Frontal cortex (tissue), 4 donors: ENCODE measurements around the gene ZNF93. TPM values are rescaled to one million over a fixed set of nuclear protein-coding genes. Genes with fewer than 3 reads are reported as not detected.
"Not testable (repeated sequence)": the region's sequence is repeated elsewhere in the genome, so short reads cannot be mapped to it uniquely, and the experiment has no call there.

Experiments
- DNase-seq, 2 donors: peaks; one replicate each; pipeline ENCODE4 v3.0.0; 2012; ENCODE audit warnings: low spot score in 2 of 2
- FAIRE-seq: peaks from 2 replicates; lab custom pipeline; 2012; peaks lifted over from hg19 to GRCh38; lab: Jason Lieb, UNC
- total RNA-seq: library from RNA; depleted of rRNA; stranded (reverse); fragments of >200 nt; gene quantifications from one replicate; pipeline ENCODE4 v1.2.3, GENCODE V29; 2014
- donor health status: control.
- donor health status: control.
- donor health status: control.

The ZNF93 gene
- total RNA-seq, 1 donor from 2014 or later: 27.3 TPM

DNA sequence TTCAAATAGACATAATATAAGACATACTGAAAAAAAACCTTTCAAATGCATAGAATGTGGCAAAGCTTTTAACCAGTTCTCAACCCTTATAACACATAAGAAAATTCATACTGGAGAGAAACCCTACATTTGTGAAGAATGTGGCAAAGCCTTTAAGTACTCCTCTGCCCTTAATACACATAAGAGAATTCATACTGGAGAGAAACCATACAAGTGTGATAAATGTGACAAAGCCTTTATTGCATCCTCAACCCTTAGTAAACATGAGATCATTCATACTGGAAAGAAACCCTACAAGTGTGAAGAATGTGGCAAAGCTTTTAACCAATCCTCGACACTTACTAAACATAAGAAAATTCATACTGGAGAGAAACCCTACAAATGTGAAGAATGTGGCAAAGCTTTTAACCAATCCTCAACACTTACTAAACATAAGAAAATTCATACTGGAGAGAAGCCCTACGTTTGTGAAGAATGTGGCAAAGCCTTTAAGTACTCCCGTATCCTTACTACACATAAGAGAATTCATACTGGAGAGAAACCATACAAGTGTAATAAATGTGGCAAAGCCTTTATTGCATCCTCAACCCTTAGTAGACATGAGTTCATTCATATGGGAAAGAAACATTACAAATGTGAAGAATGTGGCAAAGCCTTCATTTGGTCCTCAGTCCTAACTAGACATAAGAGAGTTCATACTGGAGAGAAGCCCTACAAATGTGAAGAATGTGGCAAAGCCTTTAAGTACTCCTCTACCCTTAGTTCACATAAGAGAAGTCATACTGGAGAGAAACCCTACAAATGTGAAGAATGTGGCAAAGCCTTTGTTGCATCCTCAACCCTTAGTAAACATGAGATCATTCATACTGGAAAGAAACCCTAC is 32.9 kb downstream of the ZNF93 start:
- FAIRE-seq: not testable (repeated sequence)

DNA sequence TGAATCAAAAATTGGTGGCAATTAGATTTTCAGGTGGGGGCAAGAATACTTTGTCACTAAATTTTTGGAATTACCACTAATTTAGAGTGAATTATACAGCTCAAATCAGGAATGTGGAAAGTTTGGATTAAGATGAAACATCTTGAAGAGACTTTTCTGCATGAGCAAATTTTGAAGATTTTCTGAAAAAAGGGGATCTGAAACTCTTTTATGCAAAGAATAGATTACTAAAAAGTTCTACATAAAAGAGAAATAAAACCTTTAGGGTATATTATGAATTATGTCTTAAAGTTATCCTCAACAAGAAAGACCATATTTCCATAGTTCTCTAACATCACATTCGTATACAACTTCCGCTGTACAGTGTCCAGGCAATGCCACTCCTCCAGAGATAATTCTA is 36.7 kb downstream of the ZNF93 start:
- DNase-seq (no peak), FAIRE-seq (no peak)

More for the DNA sequence above, 32.9 kb downstream of the ZNF93 start:
- not testable (repeated sequence) for DNase-seq

GRCh38 chr19:19938449-19938848 is 37.7 kb downstream of the ZNF93 start:
- no peak for FAIRE-seq
- DNase-seq: no peak

GRCh38 chr19:19943848-19944582 is 43.3 kb downstream of the ZNF93 start:
- no peak for DNase-seq
- FAIRE-seq: no peak

GRCh38 chr19:19944583-19944880 is 43.8 kb downstream of the ZNF93 start:
- FAIRE-seq (no peak), DNase-seq (no peak)

GRCh38 chr19:19946226-19946625 is 45.5 kb downstream of the ZNF93 start:
- DNase-seq (no peak), FAIRE-seq (no peak)

DNA sequence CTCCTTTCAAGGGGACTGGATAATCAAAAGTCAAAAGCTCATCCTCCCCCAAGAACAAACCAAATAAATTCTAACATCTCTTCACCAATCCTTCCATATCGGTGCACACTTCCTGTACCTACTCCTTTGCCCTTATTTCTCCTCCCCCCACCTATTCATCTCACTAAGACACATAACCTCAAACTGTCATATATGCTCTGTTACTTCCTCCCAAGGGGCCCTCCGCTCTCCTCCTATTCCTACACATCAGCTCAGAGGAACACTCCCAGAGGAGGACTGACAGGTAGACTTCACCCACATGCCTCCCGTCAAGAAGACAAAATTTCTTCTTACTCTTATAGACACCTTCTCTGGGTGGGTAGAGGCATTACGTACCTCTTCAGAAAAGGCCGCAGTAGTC is 48.1 kb downstream of the ZNF93 start:
- no peak for FAIRE-seq

DNA sequence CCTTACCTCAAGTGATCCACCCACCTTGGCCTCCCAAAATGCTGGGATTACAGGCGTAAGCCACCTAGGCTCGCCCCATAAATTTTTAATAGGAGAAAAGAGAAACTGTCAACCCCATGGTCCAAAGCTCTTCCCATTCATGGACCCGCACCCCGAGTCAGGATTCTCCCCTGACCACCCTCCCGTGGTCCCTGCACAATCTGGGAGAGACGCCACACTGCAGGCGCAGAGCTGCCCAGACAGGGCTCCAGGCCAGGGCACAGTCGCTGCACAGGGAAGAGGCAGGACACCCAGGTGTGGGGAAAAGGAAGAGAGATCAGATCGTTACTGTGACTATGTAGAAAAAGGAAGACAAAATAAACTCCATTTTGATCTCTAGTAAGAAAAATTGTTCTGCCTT is 54.5 kb downstream of the ZNF93 start:
- DNase-seq (no peak), FAIRE-seq (no peak)

More for the DNA sequence above, 48.1 kb downstream of the ZNF93 start:
- DNase-seq: no peak

DNA sequence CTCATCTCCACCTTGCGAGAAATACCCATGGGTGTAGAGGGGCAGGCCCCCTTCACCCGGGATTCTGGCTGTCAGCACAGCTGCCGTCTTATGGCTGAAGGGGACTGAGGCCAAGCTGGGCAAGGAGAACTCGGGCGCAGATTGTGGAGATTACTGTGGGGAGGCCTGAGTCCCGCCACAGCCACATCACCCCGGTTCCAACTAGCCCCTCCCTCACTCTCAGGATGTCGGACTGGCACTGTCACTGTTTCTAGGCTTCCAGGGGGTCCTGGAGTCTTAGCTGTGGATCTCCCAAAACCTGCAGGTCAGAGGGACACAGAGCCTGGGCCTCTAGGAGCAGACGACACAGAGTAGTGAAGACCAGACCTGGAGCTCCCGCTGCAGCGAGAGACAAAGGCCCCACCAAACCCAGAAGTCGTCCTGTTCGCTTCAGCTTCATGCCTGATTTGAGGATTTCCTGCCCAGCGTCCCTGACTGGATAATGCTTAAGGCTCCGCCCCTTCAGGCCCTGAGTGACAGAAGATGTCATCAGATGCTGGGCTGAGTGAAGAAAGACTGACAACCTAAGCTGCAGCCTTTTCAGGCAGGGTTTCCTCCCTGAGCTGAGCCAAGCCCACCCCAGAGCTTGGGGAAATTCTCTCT is 55.8 kb downstream of the ZNF93 start:
- no peak for FAIRE-seq

GRCh38 chr19:19957766-19958165 is 57.0 kb downstream of the ZNF93 start:
- FAIRE-seq, DNase-seq: not testable (repeated sequence)

More for the DNA sequence above, 55.8 kb downstream of the ZNF93 start:
- DNase-seq: no peak

GRCh38 chr19:19959151-19959799 is 58.5 kb downstream of the ZNF93 start:
- peak; percentile 17 for FAIRE-seq
- DNase-seq: not testable (repeated sequence)

- DNase-seq: no peak
- FAIRE-seq: no peak
Measured at GRCh38 chr19:19964416-19964815, 63.7 kb downstream of the ZNF93 start.

GRCh38 chr19:19966126-19966525 is 65.4 kb downstream of the ZNF93 start:
- FAIRE-seq, DNase-seq: not testable (repeated sequence)

DNA sequence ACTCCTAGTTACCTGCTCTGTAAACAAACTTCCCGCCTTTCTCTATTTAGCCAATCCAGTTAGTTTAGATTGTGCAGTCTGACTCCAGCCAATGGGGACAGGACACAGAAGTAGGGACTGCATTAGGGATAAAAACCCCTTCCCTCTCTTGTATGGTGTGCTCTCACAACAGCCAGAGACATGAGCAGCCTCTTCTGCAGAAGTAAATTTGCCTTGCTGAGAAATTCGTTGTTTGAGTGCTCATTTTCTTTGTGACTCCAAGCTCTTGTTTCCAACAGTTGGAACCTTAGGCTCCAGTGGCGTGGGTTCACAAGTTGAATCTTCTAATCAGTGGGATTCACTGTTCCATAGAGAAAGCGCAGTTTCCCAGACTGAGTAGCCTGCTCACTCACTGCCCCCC is 66.1 kb downstream of the ZNF93 start:
- DNase-seq: no peak
- FAIRE-seq: no peak

Other genes with a start within 250 kb of the ZNF93 start
- 22.0 TPM for gene ATP13A1, start 237.3 kb upstream of the ZNF93 start, total RNA-seq
- gene ZNF101, start 232.1 kb upstream of the ZNF93 start, total RNA-seq: 13.5 TPM
- gene ZNF14, start 167.8 kb upstream of the ZNF93 start, total RNA-seq: 28.1 TPM
- gene ZNF506, start 79.2 kb upstream of the ZNF93 start, total RNA-seq: 57.1 TPM
- gene ZNF253, start 35.1 kb upstream of the ZNF93 start, total RNA-seq: 41.2 TPM
- 20.0 TPM for gene ZNF682, start 138.6 kb downstream of the ZNF93 start, total RNA-seq
- gene ZNF90, start 177.1 kb downstream of the ZNF93 start, total RNA-seq: 2.0 TPM